GM21576 (cell line): ENCODE results near the gene AKAP13.
A peak's percentile ranks its signal among the peaks of the same experiment; 100 is the strongest.

Experiments
- ATAC-seq: cut with Tn5 transposase; IDR thresholded peaks from one replicate; pipeline ENCODE4 v1.9.1; 2021; ENCODE audit warnings: mild to moderate bottlenecking, moderate library complexity; ENCODE audit not compliant: unreplicated experiment

Gene AKAP13

GRCh38 chr15:85591622-85592021 lies 211.2 kb downstream of the AKAP13 start:
- no peak for ATAC-seq

GRCh38 chr15:85592148-85592547 lies 211.7 kb downstream of the AKAP13 start:
- no peak for ATAC-seq

GRCh38 chr15:85593809-85594445 lies 213.5 kb downstream of the AKAP13 start:
- no peak for ATAC-seq

- ATAC-seq = no peak
Measured at GRCh38 chr15:85595804-85596536, 215.6 kb downstream of the AKAP13 start.

GRCh38 chr15:85597155-85597815 lies 216.9 kb downstream of the AKAP13 start:
- no peak for ATAC-seq

- no peak for ATAC-seq
Measured at GRCh38 chr15:85598219-85598618, 217.8 kb downstream of the AKAP13 start.

GRCh38 chr15:85598718-85599398 lies 218.5 kb downstream of the AKAP13 start:
- ATAC-seq = no peak

- ATAC-seq = no peak
Measured at GRCh38 chr15:85600001-85600400, 219.6 kb downstream of the AKAP13 start.

GRCh38 chr15:85603160-85603559 lies 222.8 kb downstream of the AKAP13 start:
- ATAC-seq = no peak

GRCh38 chr15:85603703-85604102 lies 223.3 kb downstream of the AKAP13 start:
- no peak for ATAC-seq

- no peak for ATAC-seq
Measured at GRCh38 chr15:85604194-85604593, 223.8 kb downstream of the AKAP13 start.

GRCh38 chr15:85606738-85607137 lies 226.3 kb downstream of the AKAP13 start:
- no peak for ATAC-seq

GRCh38 chr15:85607141-85607806 lies 226.9 kb downstream of the AKAP13 start:
- ATAC-seq = no peak

GRCh38 chr15:85607842-85608241 lies 227.4 kb downstream of the AKAP13 start:
- no peak for ATAC-seq

GRCh38 chr15:85609492-85609891 lies 229.1 kb downstream of the AKAP13 start:
- ATAC-seq = no peak

- no peak for ATAC-seq
Measured at GRCh38 chr15:85611361-85611760, 231.0 kb downstream of the AKAP13 start.

GRCh38 chr15:85614059-85614458 lies 233.7 kb downstream of the AKAP13 start:
- no peak for ATAC-seq

GRCh38 chr15:85615930-85616329 lies 235.5 kb downstream of the AKAP13 start:
- ATAC-seq = peak; percentile 66

GRCh38 chr15:85616549-85617110 lies 236.2 kb downstream of the AKAP13 start:
- no peak for ATAC-seq

GRCh38 chr15:85618228-85618505 lies 237.8 kb downstream of the AKAP13 start:
- ATAC-seq = no peak

- ATAC-seq = peak; percentile 47
Measured at GRCh38 chr15:85618956-85619491, 238.6 kb downstream of the AKAP13 start.
